Measurements from ENCODE around the gene ELMO1.

The ELMO1 gene

DNA sequence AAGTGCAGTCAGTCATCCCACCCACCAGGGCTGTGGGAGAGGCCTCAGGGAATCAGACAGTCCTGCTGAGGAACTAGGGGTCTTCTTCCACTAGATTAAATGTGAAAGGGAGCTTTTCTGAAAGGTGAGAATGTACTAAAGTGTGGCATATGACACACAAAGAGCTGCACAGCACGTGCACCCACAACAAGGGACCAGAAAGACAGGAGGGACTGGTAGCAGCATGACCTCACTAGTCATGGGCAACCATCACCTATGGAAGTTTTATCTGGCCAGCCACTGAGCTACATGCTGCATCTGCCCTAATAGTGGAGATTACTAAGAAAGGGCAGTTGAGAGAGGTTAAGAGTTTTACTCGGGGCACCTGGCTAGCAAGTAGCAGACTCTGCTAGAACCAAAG is 519.9 kb downstream of the ELMO1 start:
- FAIRE-seq: no peak

DNA sequence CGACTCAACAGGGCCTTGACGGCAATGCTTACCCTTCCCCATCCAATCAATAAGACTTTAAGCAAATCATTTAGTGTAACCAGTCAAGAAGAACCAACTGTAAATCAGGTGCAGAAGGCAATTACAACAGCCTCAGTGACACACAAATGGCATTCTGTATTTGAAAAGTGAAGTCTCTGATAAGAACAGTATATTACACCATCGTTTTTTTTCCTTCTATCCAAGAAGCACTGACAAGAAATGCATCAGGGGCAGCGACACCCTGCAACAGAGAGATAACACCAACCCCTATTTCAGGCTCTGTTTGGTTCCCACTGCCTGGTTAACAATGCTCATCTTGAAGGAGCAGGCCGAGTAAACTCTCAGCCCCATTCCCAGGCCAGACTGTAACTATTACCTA is 520.4 kb downstream of the ELMO1 start:
- no peak for FAIRE-seq

DNA sequence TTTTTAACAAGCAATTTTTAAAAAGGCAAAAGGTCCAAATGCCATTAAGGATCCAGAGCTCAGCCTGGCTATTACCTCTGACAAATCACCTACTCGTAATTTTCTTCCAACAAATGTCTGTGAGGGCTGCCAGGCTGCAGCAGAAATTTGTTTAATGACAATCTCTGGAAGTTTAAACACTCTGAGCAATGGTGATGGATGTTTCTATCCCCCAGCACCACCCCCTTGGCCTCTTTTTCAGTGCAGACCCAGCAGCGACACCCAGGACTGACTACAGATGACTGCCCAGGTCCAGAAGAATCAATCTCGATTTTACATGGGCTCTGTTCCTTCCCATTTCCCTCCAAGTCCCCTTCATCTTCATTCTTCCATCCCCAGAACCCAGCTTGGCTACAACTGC is 523.0 kb downstream of the ELMO1 start:
- FAIRE-seq: no peak

DNA sequence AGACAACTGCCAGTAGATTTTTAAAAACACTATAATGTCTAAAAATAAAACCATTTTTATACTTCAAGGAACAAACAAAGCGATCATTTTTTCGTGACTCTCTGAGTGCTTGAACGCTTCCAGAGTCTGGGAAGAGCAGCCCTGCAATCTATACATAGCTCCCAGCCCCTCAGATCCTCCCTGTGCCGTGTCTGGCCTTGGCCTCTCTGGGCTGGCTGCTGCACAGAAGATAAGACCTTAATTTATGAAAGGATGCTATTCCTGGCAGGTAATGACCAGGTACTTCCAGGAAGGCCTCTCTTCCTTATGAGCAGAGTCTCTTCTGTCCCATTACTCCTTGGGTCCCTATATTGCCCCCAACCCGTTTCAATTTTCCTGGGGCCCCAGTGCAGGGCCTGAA is 523.5 kb downstream of the ELMO1 start:
- no peak for FAIRE-seq

DNA sequence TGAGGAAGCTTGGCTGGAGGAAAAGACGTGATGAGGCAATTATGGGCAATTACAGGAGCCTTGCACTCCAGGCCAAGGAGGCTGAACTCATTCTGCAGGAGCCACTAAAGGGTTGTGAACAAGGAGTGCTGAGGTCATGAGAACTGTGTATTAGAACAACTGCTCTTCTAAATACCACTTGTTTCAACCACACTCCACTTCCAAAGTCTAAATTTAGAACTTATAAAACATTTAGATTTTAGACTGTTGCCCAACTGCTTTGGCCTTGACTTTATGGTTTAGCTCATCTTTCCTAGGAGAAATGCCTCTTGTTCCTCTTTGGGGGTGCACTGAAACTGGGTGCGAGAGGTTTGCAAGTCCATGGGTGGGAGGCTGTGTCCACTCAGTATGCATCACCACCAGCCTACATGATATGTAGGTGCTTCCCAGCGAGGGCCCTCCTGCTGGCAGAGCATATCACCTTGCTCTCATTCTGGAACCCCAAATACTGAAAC is 524.7 kb downstream of the ELMO1 start:
- no peak for FAIRE-seq

DNA sequence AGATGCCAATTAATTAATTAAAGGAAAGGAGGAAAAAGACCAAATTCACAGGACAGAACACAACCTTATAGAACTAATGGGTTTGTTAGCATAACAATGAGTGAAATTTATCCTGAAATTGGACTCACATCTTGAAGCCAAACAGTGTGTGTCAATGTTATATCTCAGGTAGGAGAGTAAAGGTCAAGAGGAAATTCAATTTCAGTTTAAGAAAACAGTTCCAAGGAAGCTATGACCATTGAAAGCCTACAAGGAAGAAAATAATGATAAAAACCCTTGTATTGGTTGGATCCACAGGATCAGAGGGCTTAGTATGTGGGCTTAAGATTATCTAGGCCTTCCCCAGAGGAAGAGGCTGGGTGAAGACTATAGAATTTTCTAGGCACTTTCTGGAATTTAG is 525.5 kb downstream of the ELMO1 start:
- FAIRE-seq: no peak

DNA sequence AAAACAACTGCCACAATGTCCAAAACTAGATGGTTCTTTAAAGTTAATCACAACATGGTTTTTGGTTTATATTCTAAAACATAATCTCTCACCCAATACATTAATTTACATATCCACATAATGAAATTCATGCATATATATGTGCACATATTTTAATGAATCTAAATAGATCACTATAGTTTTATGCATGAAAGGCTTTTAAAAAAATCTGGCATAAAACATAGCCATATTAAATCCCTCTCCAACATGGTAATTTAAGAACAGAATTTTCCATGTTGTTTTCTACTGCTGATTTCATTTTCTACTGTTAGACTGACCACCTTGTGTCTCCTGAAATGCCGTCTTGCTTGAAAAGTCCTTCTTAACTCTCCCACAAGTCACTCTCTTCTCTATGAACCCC is 528.2 kb downstream of the ELMO1 start:
- no peak for FAIRE-seq

DNA sequence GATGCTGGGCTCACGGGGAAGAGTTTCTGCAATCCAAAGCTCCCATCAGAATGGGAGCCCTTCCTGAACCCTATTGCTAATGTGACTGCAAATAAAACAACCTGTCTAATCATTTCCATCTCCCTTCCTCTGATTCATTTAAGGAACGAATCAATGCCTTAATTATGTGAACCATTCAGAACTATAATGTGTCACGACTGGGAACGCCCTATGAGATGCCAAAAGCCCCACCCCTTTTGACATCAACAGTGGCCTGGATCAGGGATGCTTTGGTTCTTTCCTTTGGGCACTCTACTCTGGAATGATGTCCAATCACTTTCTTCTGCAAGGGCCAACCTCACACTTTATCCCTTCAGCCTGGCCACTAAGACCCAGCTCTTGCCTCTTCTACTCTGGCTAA is 528.9 kb downstream of the ELMO1 start:
- no peak for FAIRE-seq

DNA sequence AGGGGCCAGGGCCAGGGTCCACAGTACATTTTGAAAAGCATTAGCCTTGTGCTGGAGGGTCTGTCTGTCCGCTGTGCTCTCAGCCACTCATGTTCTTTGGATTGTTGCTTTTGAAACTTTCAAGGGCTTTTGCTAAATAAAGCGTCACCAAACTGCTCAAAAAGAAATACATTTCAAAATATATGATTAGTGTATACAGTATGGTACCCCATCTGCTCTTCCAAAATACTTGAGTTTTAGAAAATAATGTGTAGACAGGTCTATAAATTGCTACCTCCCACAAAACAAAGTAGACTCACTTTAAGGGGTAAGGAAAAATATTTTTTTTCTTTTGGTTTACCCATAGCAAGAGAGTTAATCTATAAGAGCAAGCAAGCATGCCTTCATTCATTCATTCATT is 530.1 kb downstream of the ELMO1 start:
- no peak for FAIRE-seq

DNA sequence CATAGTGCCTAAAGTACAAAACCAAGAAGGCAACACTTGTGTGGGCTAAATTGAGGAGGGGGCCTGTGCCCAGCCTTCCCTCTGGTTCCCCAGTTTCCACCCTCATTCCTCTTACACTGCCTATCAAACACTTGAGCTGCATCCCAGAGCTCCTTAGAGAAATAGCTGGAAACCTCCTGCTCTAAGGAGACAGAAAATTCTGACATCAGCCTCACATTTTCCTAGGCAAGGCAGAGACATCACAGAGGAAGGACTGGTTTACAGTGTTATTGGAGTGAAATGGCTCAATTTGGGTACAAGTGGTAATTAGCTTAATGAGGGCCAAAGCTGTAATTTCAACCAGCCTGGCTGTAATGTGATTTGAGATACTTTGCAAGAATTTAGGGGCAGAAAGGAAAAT is 532.0 kb downstream of the ELMO1 start:
- no peak for FAIRE-seq

DNA sequence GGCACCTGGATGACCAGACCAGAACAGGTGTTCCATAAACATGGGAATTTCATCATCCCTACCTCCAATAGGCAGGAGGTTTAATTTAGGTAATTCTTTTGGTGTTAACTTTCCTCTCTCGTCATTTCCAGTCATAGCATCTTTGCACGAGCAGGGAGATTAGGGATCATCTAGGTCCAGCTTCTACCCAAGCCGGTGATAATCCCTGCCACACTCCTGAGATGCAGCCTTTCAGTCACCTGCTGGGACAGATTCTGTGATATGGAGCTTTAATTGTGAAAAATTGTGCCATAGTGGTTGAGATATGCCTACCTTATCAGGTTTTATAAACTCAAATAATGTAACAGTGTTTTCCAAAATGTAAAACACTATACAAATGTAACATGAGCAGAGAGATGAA is 532.5 kb downstream of the ELMO1 start:
- FAIRE-seq: no peak

DNA sequence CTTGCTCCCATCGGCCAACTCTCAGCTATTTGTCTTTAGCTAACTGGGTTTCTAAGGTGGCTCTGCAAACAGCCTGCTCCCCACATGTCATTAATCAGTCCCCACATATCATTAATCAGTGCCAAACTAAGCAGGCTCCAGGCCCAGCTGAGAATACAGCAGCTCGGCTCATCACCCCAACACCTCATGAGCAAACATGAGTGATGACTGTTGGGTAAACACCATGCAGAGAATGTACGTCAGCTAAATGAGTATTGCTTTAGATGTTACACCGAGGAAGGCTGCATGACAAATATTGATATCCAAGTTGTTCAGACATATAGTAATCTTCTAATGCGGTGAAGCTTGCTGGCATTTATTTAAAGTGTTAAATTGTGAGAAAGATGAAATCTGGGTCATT is 536.9 kb downstream of the ELMO1 start:
- no peak for FAIRE-seq

DNA sequence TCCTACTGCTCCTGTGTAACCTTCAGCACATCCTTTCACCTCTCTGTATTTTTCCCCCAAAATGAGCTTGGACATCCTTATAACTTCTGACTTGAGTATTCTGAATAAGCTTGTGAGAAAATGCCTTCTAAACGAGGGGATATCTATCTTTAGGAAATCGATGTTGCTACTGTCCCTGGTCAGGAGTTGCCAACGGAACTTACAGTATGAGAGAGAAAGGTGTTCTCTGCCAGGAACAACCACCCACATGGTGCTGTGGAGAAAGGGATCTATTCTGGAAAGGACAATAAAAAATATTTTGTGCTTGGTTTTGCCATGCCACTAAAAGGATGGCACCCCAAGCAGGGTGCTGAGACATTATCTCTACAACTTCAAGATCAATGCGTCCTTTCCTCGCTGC is 537.8 kb downstream of the ELMO1 start:
- FAIRE-seq: no peak

DNA sequence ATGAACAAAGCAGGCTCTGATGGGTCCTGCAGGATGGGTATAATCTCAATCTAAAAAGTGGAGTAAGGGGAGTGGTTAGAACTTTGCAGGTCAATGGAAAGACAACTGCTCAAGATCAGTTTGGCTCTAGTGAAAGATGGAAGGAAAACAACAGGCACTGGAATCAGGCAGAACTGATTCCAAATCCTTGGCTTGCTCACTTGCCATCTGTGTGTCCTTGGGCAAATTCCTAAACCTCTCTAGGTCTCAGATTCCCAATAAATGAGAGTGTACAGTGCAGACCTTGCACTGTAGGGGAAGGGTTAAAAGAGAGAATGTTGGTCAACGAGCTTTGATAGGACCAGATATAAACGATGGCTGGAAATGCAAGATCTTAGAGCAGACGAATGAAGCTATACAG is 538.3 kb downstream of the ELMO1 start:
- no peak for FAIRE-seq

DNA sequence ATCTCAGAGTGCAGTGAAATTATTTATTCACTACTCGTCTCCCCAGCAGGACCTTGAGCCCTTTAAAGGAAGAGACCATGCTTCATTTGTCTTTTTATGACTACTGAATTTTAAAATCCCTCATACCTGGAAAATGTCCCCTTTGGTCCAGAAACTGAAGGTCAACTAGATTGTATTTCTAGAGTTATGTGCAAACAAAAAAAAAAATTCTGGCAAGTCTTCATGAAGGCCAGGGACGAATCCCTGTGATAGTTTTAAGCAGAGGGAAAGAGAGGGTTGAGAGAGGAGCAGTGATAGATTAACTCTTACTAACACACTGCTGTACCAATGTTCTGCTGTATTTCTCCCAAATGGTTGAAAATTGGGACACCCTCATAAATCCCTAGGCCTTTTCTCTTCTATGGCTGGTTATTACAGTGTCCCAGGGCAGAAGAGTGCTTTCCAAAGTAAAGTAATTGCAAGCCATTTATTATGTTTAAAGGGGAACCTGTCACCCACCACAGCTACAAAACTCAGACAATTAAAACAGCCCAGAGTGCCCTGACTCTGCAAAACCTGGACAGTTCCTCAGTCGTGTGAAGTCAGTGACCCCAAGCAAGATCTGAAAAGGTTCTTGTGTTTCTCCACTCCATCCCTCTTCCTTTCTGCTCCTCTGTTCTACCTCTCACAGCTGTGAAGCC is 541.6 kb downstream of the ELMO1 start:
- FAIRE-seq: no peak

DNA sequence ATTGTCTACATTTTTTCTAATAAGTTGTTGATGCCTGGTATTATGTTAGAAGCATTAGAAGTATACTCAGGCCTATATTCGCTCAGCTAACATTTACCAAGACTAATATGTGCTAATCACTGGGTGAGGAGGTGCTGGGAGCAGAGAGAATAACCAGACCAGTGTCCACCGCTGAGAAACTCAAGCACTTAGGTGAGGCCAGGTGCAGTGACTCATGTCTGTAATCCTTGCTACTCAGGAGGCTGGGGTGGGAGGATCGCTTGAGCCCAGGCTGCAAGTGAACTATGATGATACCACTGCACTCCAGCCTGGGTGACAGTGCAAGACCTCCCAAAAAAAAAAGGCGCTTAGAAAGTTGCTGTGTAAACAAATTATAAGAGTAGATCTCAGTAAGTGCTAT is 542.2 kb downstream of the ELMO1 start:
- FAIRE-seq: no peak

DNA sequence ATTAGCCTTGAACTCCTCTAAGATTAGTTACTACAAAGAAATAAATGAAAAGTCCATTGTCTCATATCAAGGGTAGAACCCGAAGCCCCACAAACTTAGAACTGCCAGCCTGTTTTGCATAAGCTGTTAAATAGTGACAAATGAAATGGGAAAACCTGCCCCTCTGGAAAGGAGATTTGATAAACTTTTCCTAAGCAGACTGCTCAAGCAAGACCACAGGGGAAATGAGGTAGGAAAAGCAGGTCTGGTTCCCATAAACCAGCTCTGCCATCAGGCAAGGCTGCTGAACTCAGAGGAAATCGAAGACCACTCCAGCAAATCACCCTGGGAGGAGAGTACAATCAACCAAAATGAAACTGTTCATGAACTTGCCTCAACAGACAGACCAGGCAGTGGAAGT is 542.8 kb downstream of the ELMO1 start:
- FAIRE-seq: no peak

DNA sequence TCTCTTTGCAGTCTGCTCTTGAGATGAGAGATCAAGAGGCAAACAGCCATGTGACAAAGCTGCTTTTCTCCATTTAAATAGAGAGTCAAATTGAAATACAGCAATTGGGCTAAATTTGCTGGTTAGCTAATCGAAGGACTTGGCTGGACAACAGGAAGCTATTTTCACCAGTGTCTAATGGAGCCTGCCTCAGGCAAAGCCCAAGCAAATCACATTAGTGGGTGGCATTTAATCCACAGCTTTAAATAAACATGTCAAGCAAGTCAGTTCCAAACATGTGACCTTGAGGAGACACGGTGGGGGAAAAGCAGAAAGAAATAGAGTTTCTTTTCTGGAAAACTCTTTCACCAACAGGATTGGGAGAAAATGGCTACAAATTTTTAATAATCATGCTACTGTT is 543.9 kb downstream of the ELMO1 start:
- FAIRE-seq: no peak

DNA sequence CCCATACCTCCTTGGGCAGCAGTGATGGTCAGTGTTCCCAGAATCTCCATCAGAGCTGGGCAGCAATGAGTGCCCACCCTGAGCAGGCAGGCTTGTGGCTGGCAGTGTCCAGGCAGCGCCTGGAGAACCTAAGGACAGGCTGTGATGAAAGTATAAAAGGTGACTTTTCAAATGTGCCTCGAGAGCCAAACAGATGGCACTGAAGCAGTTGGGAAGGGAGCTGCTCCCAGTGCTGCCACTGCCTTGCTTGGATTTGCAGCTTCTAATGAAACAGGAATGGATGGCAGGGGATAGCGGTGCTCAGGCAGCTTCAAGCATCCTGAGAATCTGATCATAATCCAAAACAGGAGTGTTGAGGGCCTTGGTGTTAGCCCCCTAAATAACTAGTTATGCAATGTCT is 544.6 kb downstream of the ELMO1 start:
- FAIRE-seq: no peak

DNA sequence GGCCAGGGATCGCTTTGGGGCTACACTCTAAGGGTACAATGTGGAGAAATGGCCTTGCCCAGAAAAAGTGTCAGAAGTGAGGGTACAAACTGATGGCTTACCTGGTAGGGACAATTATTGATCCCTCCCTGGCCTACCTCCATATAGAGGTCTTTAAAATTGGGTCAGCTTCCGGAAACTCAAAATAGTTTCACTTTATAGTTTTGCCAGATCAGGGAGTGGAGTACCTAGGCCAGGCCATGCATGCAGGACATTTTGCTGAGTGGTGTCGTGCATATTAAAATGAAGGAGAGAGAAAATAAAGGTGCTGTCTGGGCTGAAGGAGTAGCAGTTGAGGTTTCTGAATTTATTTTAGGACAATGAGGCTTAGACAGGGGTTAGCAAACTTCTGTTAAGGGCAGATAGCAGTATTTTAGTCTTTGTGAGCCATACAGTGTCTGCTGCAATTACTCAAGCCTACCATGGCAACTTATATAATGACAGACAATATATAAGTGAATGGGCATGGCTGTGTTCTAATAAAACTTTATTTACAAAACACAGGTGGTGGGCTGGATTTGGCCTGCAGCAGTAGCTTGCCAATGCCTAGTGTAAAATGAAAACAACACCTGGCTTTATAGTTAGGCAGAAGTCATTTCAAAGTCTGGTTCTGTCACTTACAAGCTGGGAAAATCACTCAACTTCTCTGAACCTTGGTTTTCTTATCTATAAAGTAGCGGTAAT is 547.5 kb downstream of the ELMO1 start:
- no peak for FAIRE-seq

DNA sequence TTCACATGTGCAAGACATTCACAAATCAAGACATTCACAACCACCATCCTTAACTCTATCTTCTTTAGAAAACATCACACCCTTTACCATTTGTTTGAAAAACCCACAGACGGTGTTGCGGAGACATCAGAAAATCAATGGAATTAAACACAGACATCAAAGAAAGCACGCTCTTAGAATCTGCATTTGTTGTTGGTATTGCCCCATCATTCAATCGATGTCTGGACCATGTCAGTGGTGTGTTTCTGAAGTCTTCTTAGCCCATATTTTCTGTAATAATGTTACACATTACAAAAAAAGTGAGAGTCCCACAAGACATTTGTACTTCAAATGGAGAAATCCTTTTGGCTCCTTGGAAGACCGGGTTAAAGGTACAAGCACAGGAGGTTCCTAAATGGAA is 550.5 kb downstream of the ELMO1 start:
- FAIRE-seq: no peak

DNA sequence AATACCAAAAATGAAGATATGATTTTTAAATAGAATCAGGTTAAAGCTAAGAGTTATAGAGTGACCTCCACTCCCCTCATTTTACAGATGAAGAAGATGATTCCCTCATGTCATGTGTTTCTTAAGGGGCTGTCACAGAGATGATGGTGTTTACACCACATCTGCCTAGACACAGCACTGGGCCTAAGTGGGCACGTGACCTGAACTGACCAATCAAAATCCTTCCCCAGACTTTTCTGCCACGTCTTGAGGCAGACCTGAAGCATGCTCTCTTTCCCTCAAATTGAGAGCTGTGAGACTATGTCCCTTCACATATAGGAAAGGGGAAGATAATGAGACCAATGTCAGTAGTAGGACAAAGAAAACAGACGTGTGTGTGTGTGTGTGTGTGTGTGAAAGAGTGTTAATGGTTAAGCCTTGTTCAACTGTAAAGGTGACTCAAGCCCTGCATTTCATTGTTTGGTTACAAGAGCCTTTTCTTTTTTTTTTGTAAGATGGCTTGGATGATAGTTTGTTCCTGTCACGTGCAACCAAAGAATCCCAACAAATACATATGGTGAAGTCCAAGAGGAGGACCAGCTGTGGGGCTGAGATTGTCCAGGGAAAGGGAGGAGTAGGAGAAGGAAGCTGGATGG is 551.6 kb downstream of the ELMO1 start:
- no peak for FAIRE-seq

DNA sequence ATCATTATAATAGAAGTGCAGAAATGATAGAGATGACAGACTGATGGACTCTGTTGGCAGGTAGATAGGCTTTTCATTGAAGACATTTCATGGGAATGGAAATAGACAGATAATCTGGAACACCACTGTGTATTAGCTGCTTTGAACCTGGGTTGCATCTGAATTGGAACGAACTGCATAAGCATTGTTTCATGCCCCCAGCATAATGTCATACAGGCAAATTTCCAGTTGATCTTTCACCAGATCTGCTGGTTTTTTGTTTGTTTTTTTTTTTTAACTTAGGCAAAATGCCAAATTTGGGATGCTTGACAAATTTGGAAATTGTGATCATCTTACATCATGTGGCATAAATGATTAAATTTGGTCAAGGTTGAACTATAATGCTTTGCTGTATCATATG is 552.2 kb downstream of the ELMO1 start:
- FAIRE-seq: no peak

DNA sequence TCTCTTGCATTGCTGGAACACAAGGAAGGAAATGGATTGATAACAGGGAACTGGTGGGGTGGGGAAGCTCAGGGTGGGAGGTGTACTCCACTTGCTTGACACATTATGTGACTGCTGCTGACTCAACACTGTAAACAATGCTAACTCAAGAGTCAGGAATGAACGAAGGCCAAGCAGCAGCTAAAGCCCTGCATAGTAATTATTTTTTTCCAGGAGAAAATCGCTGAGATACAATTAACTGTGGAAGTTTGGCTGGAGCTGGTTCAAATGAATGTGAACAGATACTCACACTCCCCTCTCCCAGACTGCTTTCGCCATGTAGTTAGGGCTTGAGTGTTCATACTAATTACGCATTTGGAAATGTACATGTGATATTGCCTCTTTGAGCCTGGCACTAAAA is 553.5 kb downstream of the ELMO1 start:
- no peak for FAIRE-seq
